Measurements from ENCODE around the gene WRNIP1. TPM values are rescaled to one million over a fixed set of nuclear protein-coding genes. Genes with fewer than 3 reads are reported as not detected.
A peak's percentile ranks its signal among the peaks of the same experiment; 100 is the strongest.

WRNIP1 gene
- total and polyA plus RNA-seq, 10 of the 15 experiments (the other 5 are each of a cell fraction or from before 2014, with no cell fraction given) = 9.3 to 30.5 (median 24.3) TPM

- Histone ChIP-seq H3K27ac (ENCODE audit: control insufficient read depth, insufficient read depth) (no peak overlapping the region), H4K20me1 (ENCODE audit: control insufficient read depth, insufficient read depth) (no peaks in the 10 kb centered on the region), H3K27me3 (replicated peaks in 1 of 2; ENCODE audit: control insufficient read depth in 2 of 2, insufficient read depth in 2 of 2, low read length in 1 of 2) (no peaks in the 10 kb centered on the region; a peak in 2 of 4 replicates), H3K36me3 (ENCODE audit: control insufficient read depth in 2 of 2, insufficient read depth in 2 of 2, low read length in 1 of 2) (no peaks in the 10 kb centered on the region), H3K9ac (ENCODE audit: control insufficient read depth, insufficient read depth, low read length) (no peak overlapping the region), H3K79me2 (ENCODE audit: control insufficient read depth, insufficient read depth, low read length) (no peaks in the 10 kb centered on the region), H3K4me2 (ENCODE audit: control insufficient read depth, insufficient read depth) (no peak overlapping the region), H2AFZ (ENCODE audit: control insufficient read depth, low read depth, low read length) (no peak overlapping the region), H3K4me1 (ENCODE audit: control insufficient read depth, insufficient read depth, low read length) (no peaks in the 10 kb centered on the region), H3K9me3 (replicated peaks; ENCODE audit: control insufficient read depth, insufficient read depth, low read length) (no peaks in the 10 kb centered on the region), H3K4me3 (no peak overlapping the region)
- RAD21 ChIA-PET (ENCODE audit: unreplicated experiment) = interaction anchor here (1.3 kb wide), 1 partner anchor 12 kb away, joined by 3 read pairs; no protein-coding TSS in a partner anchor
- SMC1A ChIA-PET (ENCODE audit: uncharacterized antibody, unreplicated experiment) = interaction anchor here (1.1 to 3.0 kb wide), 4 partner anchors 11 to 77 kb away, joined by 5 to 12 read pairs (median 5); no protein-coding TSS in a partner anchor
- TF ChIP-seq E4F1 (IDR thresholded peaks at IDR 0.05; ENCODE audit: borderline replicate concordance, partially characterized antibody) = peak; percentile 9
- TF ChIP-seq MYC (IDR thresholded peaks at IDR 0.05; ENCODE audit: insufficient read depth, insufficient read length, insufficient replicate concordance, low read length, severe bottlenecking) = no peak
- no peak for TF ChIP-seq BACH1 (IDR thresholded peaks at IDR 0.05; ENCODE audit: borderline replicate concordance)
- no TSS peak for BruUV-seq (replicated peaks)
- intact Hi-C loops (cut with micrococcal nuclease; ENCODE audit: unreplicated experiment) (no loop called here), in situ Hi-C loops (cut with MboI) (no loop called here)
- no peak for DNase-seq (ENCODE audit: low read depth, low spot score)
- no peak for FAIRE-seq
- ATAC-seq = no peak
- POLR2A ChIA-PET = no interaction called here
- CTCF ChIA-PET = interaction anchor here (0.6 to 2.0 kb wide), 6 partner anchors 9 to 421 kb away, joined by 3 to 12 read pairs (median 6); no protein-coding TSS in a partner anchor
Observed at GRCh38 chr6:2834262-2834661, 69.1 kb downstream of the WRNIP1 start.

Other genes with a start within 250 kb of the WRNIP1 start
- under 0.01 TPM in 2 replicates for gene MYLK4, start 14.5 kb upstream of the WRNIP1 start, total RNA-seq (2014; rRNA removed)
- gene MYLK4, start 14.5 kb upstream of the WRNIP1 start, total RNA-seq (2014; rRNA removed; fragmentation: Illumina TruSeq; extraction: Trizol) = 0.04 and 0.09 TPM in 2 replicates
- 0.05 TPM in 2 replicates for gene MYLK4, start 14.5 kb upstream of the WRNIP1 start, total RNA-seq (2021)
- gene MYLK4, start 14.5 kb upstream of the WRNIP1 start, polyA plus RNA-seq (2011; rRNA removed) = 0.05 and 0.06 TPM in 2 replicates
- 0.06 and 0.11 TPM in 2 replicates for gene MYLK4, start 14.5 kb upstream of the WRNIP1 start, polyA plus RNA-seq (2014; fragmentation: Illumina TruSeq; extraction: Trizol)
- under 1 TPM; under 0.01 to 0.05 TPM for gene MYLK4, start 14.5 kb upstream of the WRNIP1 start, polyA plus RNA-seq (2014; fragmentation: Nextera tagmentation; extraction: Ambion mirVana)
- 0.03 and 0.09 TPM in 2 replicates for gene MYLK4, start 14.5 kb upstream of the WRNIP1 start, polyA plus RNA-seq (2014; rRNA removed)
- under 1 TPM in 1 of 2 experiments, not detected in 1; 0.09 TPM for gene MYLK4, start 14.5 kb upstream of the WRNIP1 start, polyA plus RNA-seq (2016; fragmentation: Nextera tagmentation; extraction: Ambion mirVana)
- gene SERPINB1, start 76.5 kb downstream of the WRNIP1 start, total RNA-seq (2014; rRNA removed) = 0.45 and 0.65 TPM in 2 replicates
- 0.67 and 0.88 TPM in 2 replicates for gene SERPINB1, start 76.5 kb downstream of the WRNIP1 start, total RNA-seq (2014; rRNA removed; fragmentation: Illumina TruSeq; extraction: Trizol)
- gene SERPINB1, start 76.5 kb downstream of the WRNIP1 start, total RNA-seq (2021) = 1.6 TPM in 2 replicates
- gene SERPINB1, start 76.5 kb downstream of the WRNIP1 start, polyA plus RNA-seq (2011; rRNA removed) = 2.4 and 3.5 TPM in 2 replicates
- 1.1 and 3.2 TPM in 2 replicates for gene SERPINB1, start 76.5 kb downstream of the WRNIP1 start, polyA plus RNA-seq (2014; fragmentation: Illumina TruSeq; extraction: Trizol)
- 1 to 10 TPM in 1 of 2 experiments, under 1 TPM in 1; 0.82 to 1.8 TPM for gene SERPINB1, start 76.5 kb downstream of the WRNIP1 start, polyA plus RNA-seq (2014; fragmentation: Nextera tagmentation; extraction: Ambion mirVana)
- gene SERPINB1, start 76.5 kb downstream of the WRNIP1 start, polyA plus RNA-seq (2014; rRNA removed) = 0.71 and 0.85 TPM in 2 replicates
- under 1 TPM; 0.67 to 0.72 TPM for gene SERPINB1, start 76.5 kb downstream of the WRNIP1 start, polyA plus RNA-seq (2016; fragmentation: Nextera tagmentation; extraction: Ambion mirVana)
- gene SERPINB9, start 137.9 kb downstream of the WRNIP1 start, total RNA-seq (2014; rRNA removed) = 4.7 and 5.6 TPM in 2 replicates
- gene SERPINB9, start 137.9 kb downstream of the WRNIP1 start, total RNA-seq (2014; rRNA removed; fragmentation: Illumina TruSeq; extraction: Trizol) = 5.4 and 5.5 TPM in 2 replicates
- 5.8 and 6.1 TPM in 2 replicates for gene SERPINB9, start 137.9 kb downstream of the WRNIP1 start, total RNA-seq (2021)
- gene SERPINB9, start 137.9 kb downstream of the WRNIP1 start, polyA plus RNA-seq (2011; rRNA removed) = 133 and 141 TPM in 2 replicates
- gene SERPINB9, start 137.9 kb downstream of the WRNIP1 start, polyA plus RNA-seq (2014; fragmentation: Illumina TruSeq; extraction: Trizol) = 6.7 and 7.3 TPM in 2 replicates
- gene SERPINB9, start 137.9 kb downstream of the WRNIP1 start, polyA plus RNA-seq (2014; fragmentation: Nextera tagmentation; extraction: Ambion mirVana) = 1 to 10 TPM; 2.0 to 3.7 TPM
- 3.8 and 5.9 TPM in 2 replicates for gene SERPINB9, start 137.9 kb downstream of the WRNIP1 start, polyA plus RNA-seq (2014; rRNA removed)
- 1 to 10 TPM; 4.1 to 4.2 TPM for gene SERPINB9, start 137.9 kb downstream of the WRNIP1 start, polyA plus RNA-seq (2016; fragmentation: Nextera tagmentation; extraction: Ambion mirVana)
- 0.54 and 0.68 TPM in 2 replicates for gene SERPINB6, start 206.2 kb downstream of the WRNIP1 start, total RNA-seq (2014; rRNA removed)
- 0.49 and 0.88 TPM in 2 replicates for gene SERPINB6, start 206.2 kb downstream of the WRNIP1 start, total RNA-seq (2014; rRNA removed; fragmentation: Illumina TruSeq; extraction: Trizol)
- gene SERPINB6, start 206.2 kb downstream of the WRNIP1 start, total RNA-seq (2021) = 0.66 and 1.2 TPM in 2 replicates
- gene SERPINB6, start 206.2 kb downstream of the WRNIP1 start, polyA plus RNA-seq (2011; rRNA removed) = 0.14 TPM in 1 of 2 replicates, not detected in the other
- 0.68 and 0.98 TPM in 2 replicates for gene SERPINB6, start 206.2 kb downstream of the WRNIP1 start, polyA plus RNA-seq (2014; fragmentation: Illumina TruSeq; extraction: Trizol)
- 1 to 10 TPM; 1.4 to 2.2 TPM for gene SERPINB6, start 206.2 kb downstream of the WRNIP1 start, polyA plus RNA-seq (2014; fragmentation: Nextera tagmentation; extraction: Ambion mirVana)
- 0.45 and 0.58 TPM in 2 replicates for gene SERPINB6, start 206.2 kb downstream of the WRNIP1 start, polyA plus RNA-seq (2014; rRNA removed)
- gene SERPINB6, start 206.2 kb downstream of the WRNIP1 start, polyA plus RNA-seq (2016; fragmentation: Nextera tagmentation; extraction: Ambion mirVana) = under 1 TPM; 0.37 to 0.39 TPM
- gene NQO2, start 234.5 kb downstream of the WRNIP1 start, total RNA-seq (2014; rRNA removed) = 0.68 and 0.76 TPM in 2 replicates
- 0.64 and 0.81 TPM in 2 replicates for gene NQO2, start 234.5 kb downstream of the WRNIP1 start, total RNA-seq (2014; rRNA removed; fragmentation: Illumina TruSeq; extraction: Trizol)
- gene NQO2, start 234.5 kb downstream of the WRNIP1 start, total RNA-seq (2021) = 1.3 and 2.2 TPM in 2 replicates
- 0.73 and 1.1 TPM in 2 replicates for gene NQO2, start 234.5 kb downstream of the WRNIP1 start, polyA plus RNA-seq (2011; rRNA removed)
- 0.29 and 0.79 TPM in 2 replicates for gene NQO2, start 234.5 kb downstream of the WRNIP1 start, polyA plus RNA-seq (2014; fragmentation: Illumina TruSeq; extraction: Trizol)
- under 1 TPM; 0.55 to 0.66 TPM for gene NQO2, start 234.5 kb downstream of the WRNIP1 start, polyA plus RNA-seq (2014; fragmentation: Nextera tagmentation; extraction: Ambion mirVana)
- 0.76 and 1.2 TPM in 2 replicates for gene NQO2, start 234.5 kb downstream of the WRNIP1 start, polyA plus RNA-seq (2014; rRNA removed)
- 1 to 10 TPM; 2.4 to 2.6 TPM for gene NQO2, start 234.5 kb downstream of the WRNIP1 start, polyA plus RNA-seq (2016; fragmentation: Nextera tagmentation; extraction: Ambion mirVana)

All from GM12878 (cell line).